Mesendoderm (in vitro differentiated cells): ENCODE results near the gene LRP2BP.
A peak's percentile ranks its signal among the peaks of the same experiment; 100 is the strongest.
"Not testable (repeated sequence)": the region's sequence is repeated elsewhere in the genome, so short reads cannot be mapped to it uniquely, and the experiment has no call there.

Experiments
- DNase-seq: peaks from one replicate; pipeline ENCODE4 v3.0.0; 2013
- H2AK5ac ChIP-seq: 2 replicates; pipeline ENCODE4 v1.6.1; 2013; ENCODE audit warnings: low read length, inconsistent platforms
- H2BK120ac ChIP-seq: 2 replicates; pipeline ENCODE4 v1.6.1; 2013; ENCODE audit warnings: low read depth, mild to moderate bottlenecking, low read length, moderate library complexity, mixed read lengths
- H2BK15ac ChIP-seq: replicated peaks from 2 replicates; pipeline ENCODE4 v1.6.1; 2013; ENCODE audit warnings: low read depth, mild to moderate bottlenecking, moderate library complexity
- H2BK5ac ChIP-seq: 2 replicates; pipeline ENCODE4 v1.6.1; 2013; ENCODE audit warnings: low read length, inconsistent platforms
- H3K18ac ChIP-seq: 2 replicates; pipeline ENCODE4 v1.6.1; 2013; ENCODE audit warnings: mild to moderate bottlenecking, low read length, mixed read lengths
- H3K23ac ChIP-seq: one replicate; pipeline ENCODE4 v1.6.1; 2013; ENCODE audit warnings: low read length
- H3K27ac ChIP-seq: 2 replicates; pipeline ENCODE4 v1.5.1; 2013; ENCODE audit warnings: low read depth, mild to moderate bottlenecking, inconsistent platforms, low read length, moderate library complexity
- H3K27me3 ChIP-seq: 2 replicates; pipeline ENCODE4 v1.6.1; 2013; ENCODE audit warnings: low read length, control low read depth, mild to moderate bottlenecking, inconsistent platforms; ENCODE audit not compliant: insufficient read depth, poor library complexity
- H3K36me3 ChIP-seq: 2 replicates; pipeline ENCODE4 v1.6.1; 2013; ENCODE audit warnings: low read length, inconsistent platforms; ENCODE audit not compliant: control insufficient read depth, insufficient read depth
- H3K4ac ChIP-seq: one replicate; pipeline ENCODE4 v1.6.1; 2013; ENCODE audit warnings: low read depth, mild to moderate bottlenecking, low read length, moderate library complexity
- H3K4me1 ChIP-seq: 2 replicates; pipeline ENCODE4 v1.6.1; 2013; ENCODE audit warnings: low read depth, low read length, inconsistent platforms; ENCODE audit not compliant: control insufficient read depth
- H3K4me2 ChIP-seq: 2 replicates; pipeline ENCODE4 v1.6.1; 2013; ENCODE audit warnings: low read length
- H3K4me3 ChIP-seq: 2 replicates; pipeline ENCODE4 v1.5.1; 2013; ENCODE audit warnings: mild to moderate bottlenecking, low read length
- H3K56ac ChIP-seq: one replicate; pipeline ENCODE4 v1.6.1; 2013; ENCODE audit warnings: low read length
- H3K79me1 ChIP-seq: 2 replicates; pipeline ENCODE4 v1.6.1; 2013; ENCODE audit warnings: low read length, inconsistent platforms
- H3K79me2 ChIP-seq: 2 replicates; pipeline ENCODE4 v1.6.1; 2013; ENCODE audit warnings: mild to moderate bottlenecking, low read length; ENCODE audit not compliant: control insufficient read depth, insufficient read depth
- H3K9ac ChIP-seq: 2 replicates; pipeline ENCODE4 v1.6.1; 2013; ENCODE audit warnings: low read length, inconsistent platforms
- H4K5ac ChIP-seq: one replicate; pipeline ENCODE4 v1.6.1; 2013; ENCODE audit warnings: low read length
- H4K8ac ChIP-seq: one replicate; pipeline ENCODE4 v1.6.1; 2013; ENCODE audit warnings: low read depth, mild to moderate bottlenecking, control low read depth, low read length, moderate library complexity
- WGBS: extraction: QIAGEN DNeasy Blood & Tissue Kit; methylation state at CpG from one replicate; pipeline ENCODE4 v1.1.7; 2013; ENCODE audit warnings: low lambda C conversion rate, missing lambda C conversion rate; ENCODE audit not compliant: insufficient coverage; ENCODE audit errors: extremely low coverage; 5-methylcytosine and 5-hydroxymethylcytosine counted together

LRP2BP gene

DNA sequence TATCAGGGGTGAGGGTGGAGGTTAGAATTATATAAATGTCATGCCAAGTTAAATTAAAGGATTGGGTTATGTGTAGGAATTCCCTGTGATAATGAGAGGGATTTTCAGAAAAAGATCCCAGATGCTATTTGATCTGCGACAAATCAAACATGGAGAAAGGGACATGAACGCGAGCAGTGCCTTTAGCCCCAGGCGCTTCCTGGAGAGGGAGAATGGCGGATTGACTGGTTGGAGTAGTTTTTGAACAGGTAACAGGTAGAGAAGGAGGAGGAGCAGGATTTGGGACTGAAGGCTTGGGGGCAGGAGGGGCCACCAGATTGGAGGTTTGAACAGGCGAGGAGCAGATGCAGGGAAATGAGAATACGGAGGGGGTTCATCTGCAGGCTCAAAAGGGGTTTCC, 67.1 kb downstream of the LRP2BP start:
- Histone ChIP-seq H2BK15ac (no peak overlapping the region), H4K5ac (no peak overlapping the region), H3K18ac (no peak overlapping the region), H3K4me1 (no peaks in the 10 kb centered on the region), H4K8ac (no peak overlapping the region), H3K4me2 (no peak overlapping the region), H3K79me2 (no peaks in the 10 kb centered on the region), H3K23ac (no peak overlapping the region), H3K4me3 (no peak overlapping the region), H3K27me3 (no peaks in the 10 kb centered on the region), H3K27ac (no peak overlapping the region), H3K56ac (no peak overlapping the region), H2AK5ac (no peak overlapping the region), H3K9ac (no peak overlapping the region), H3K4ac (no peak overlapping the region), H2BK120ac (no peak overlapping the region), H2BK5ac (no peak overlapping the region), H3K79me1 (no peaks in the 10 kb centered on the region), H3K36me3 (peaks cover 2% of the 10 kb centered on the region)
- WGBS: no CpG with 5 or more reads among the region's 7 CpGs
- DNase-seq: no peak

GRCh38 chr4:185325721-185326120, 70.0 kb downstream of the LRP2BP start:
- H3K27me3 ChIP-seq, H3K27ac ChIP-seq, H3K79me2 ChIP-seq, H3K36me3 ChIP-seq, DNase-seq, H3K4ac ChIP-seq, H3K4me3 ChIP-seq, H2BK120ac ChIP-seq, H4K5ac ChIP-seq, H2BK15ac ChIP-seq, H2AK5ac ChIP-seq, H3K4me1 ChIP-seq, H3K56ac ChIP-seq, H3K23ac ChIP-seq, H2BK5ac ChIP-seq, H4K8ac ChIP-seq, H3K9ac ChIP-seq, H3K79me1 ChIP-seq, H3K4me2 ChIP-seq, H3K18ac ChIP-seq: not testable (repeated sequence)
- WGBS: no CpG with 5 or more reads among the region's 1 CpG

- not testable (repeated sequence) for H3K4me1 ChIP-seq, H3K18ac ChIP-seq, H3K56ac ChIP-seq, H3K79me2 ChIP-seq, H4K8ac ChIP-seq, H2BK15ac ChIP-seq, H3K79me1 ChIP-seq, H3K4me2 ChIP-seq, H3K27ac ChIP-seq, H3K27me3 ChIP-seq, H3K4me3 ChIP-seq, H2BK120ac ChIP-seq, H3K36me3 ChIP-seq, H2BK5ac ChIP-seq, H4K5ac ChIP-seq, H3K9ac ChIP-seq, H3K4ac ChIP-seq, H2AK5ac ChIP-seq, H3K23ac ChIP-seq
- peak; percentile 21 for DNase-seq
- no CpG with 5 or more reads among the region's 6 CpGs for WGBS
Measured at GRCh38 chr4:185324361-185324760, 71.4 kb downstream of the LRP2BP start.

DNA sequence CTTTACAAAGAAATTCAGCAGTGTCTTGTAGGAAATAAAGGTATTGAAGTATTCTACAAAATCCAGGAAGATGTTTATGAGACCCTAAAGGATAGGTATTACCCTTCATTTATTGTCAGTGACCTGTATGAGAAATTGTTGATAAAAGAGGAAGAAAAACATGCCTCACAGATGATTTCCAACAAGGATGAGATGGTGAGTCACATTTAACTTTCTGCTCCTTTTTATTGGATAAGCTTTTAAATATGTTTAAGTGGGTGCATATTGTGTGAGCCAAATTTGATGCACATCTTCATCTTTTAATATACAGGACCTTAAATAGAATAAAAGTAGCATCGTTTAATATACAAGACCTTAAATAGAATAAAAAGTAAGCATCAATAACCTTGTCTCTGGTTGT, 72.1 kb downstream of the LRP2BP start:
- Histone ChIP-seq H3K23ac (no peak overlapping the region), H3K79me1 (no peaks in the 10 kb centered on the region), H4K8ac (no peak overlapping the region), H2BK120ac (no peak overlapping the region), H3K27ac (no peak overlapping the region), H4K5ac (no peak overlapping the region), H2AK5ac (no peak overlapping the region), H3K4me3 (no peak overlapping the region), H3K4ac (no peak overlapping the region), H3K9ac (no peak overlapping the region), H3K18ac (no peak overlapping the region), H2BK15ac (no peak overlapping the region), H3K56ac (no peak overlapping the region), H3K4me1 (no peaks in the 10 kb centered on the region), H3K79me2 (no peaks in the 10 kb centered on the region), H3K27me3 (no peaks in the 10 kb centered on the region), H2BK5ac (no peak overlapping the region), H3K36me3 (peaks cover 2% of the 10 kb centered on the region), H3K4me2 (no peak overlapping the region)
- WGBS: no CpG with 5 or more reads among the region's 1 CpG
- no peak for DNase-seq

DNA sequence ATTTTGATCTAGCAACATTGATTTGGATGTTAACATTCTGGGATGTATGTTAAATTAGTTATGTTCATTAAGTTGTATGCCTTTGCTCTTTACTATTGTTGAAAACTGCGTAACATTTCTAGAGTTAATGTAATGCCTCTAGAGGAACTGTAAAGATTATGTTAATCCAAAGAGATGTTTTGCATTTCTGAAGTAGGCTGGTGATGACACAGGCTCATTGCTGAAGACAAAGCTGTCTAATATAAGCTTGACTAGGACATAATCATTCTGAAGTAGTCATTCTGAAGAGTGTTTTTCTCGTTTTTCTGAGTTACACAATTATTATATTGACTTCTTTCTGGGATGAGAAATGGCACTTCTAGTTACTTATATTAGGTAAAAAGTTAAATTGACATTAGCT, 72.9 kb downstream of the LRP2BP start:
- no peak overlapping the region for H3K23ac ChIP-seq
- H3K9ac ChIP-seq: no peak overlapping the region
- H3K79me2 ChIP-seq: no peaks in the 10 kb centered on the region
- no peak overlapping the region for H4K8ac ChIP-seq
- no peak overlapping the region for H2BK15ac ChIP-seq
- H3K79me1 ChIP-seq: no peaks in the 10 kb centered on the region
- no peak overlapping the region for H2AK5ac ChIP-seq
- WGBS: no CpG with 5 or more reads among the region's 2 CpGs
- H2BK5ac ChIP-seq: no peak overlapping the region
- no peak overlapping the region for H3K4ac ChIP-seq
- H3K4me2 ChIP-seq: no peak overlapping the region
- no peak overlapping the region for H3K56ac ChIP-seq
- no peak for DNase-seq
- no peaks in the 10 kb centered on the region for H3K27me3 ChIP-seq
- no peak overlapping the region for H3K27ac ChIP-seq
- H3K4me3 ChIP-seq: no peak overlapping the region
- H3K4me1 ChIP-seq: no peaks in the 10 kb centered on the region
- peaks cover 2% of the 10 kb centered on the region for H3K36me3 ChIP-seq
- no peak overlapping the region for H4K5ac ChIP-seq
- no peak overlapping the region for H3K18ac ChIP-seq
- H2BK120ac ChIP-seq: no peak overlapping the region

DNA sequence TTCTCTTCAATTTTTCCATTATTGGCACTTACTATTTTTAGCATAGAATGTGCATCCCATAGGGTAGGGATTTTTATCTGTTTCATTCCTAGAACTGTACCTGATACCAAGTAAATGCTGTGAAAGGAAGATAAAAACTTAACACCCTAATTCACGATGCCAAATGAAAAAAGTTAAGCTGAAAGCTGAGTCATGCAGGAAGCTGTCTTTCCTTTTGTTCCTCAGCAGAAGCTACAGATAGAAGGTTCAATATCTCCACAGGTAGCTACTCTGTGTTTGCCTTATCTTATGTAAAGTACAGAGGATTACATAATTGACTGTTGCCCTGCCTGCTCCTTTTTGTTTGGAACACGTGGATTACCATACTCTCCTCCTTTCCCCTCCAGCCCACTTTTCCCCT, 77.0 kb downstream of the LRP2BP start:
- Histone ChIP-seq H3K4me3 (no peak overlapping the region), H3K9ac (no peak overlapping the region), H3K27ac (no peak overlapping the region), H3K79me1 (no peaks in the 10 kb centered on the region), H3K36me3 (no peaks in the 10 kb centered on the region), H2BK5ac (no peak overlapping the region), H2AK5ac (no peak overlapping the region), H3K23ac (no peak overlapping the region), H3K4me1 (no peaks in the 10 kb centered on the region), H3K56ac (no peak overlapping the region), H4K5ac (no peak overlapping the region), H3K27me3 (no peaks in the 10 kb centered on the region), H3K18ac (no peak overlapping the region), H3K79me2 (no peaks in the 10 kb centered on the region), H3K4ac (no peak overlapping the region), H2BK15ac (no peak overlapping the region), H4K8ac (no peak overlapping the region), H3K4me2 (no peak overlapping the region), H2BK120ac (no peak overlapping the region)
- DNase-seq: peak; percentile 96
- no CpG with 5 or more reads among the region's 2 CpGs for WGBS
